Measurements from ENCODE around the gene CTNNB1.

DNA sequence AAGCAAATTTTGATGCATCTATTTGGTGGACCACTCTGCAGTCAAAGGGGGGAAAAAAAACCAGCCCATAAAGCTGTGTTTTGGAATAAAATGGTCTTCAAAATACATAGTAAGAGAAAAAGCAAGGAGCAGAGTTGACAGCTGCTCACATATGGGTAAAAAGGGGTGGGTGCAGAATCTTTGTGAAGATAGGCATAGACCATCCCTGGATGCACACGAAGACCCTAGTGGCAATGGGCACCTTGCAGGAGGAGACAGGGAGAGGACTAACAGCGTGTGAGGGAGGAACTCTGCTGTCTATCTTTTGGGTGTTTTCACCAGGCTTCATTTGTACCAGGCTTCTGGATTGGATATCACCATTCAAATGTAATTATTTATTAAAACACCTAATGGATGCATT, 43.9 kb downstream of the CTNNB1 start:
- TF ChIP-seq, protein P1, sequence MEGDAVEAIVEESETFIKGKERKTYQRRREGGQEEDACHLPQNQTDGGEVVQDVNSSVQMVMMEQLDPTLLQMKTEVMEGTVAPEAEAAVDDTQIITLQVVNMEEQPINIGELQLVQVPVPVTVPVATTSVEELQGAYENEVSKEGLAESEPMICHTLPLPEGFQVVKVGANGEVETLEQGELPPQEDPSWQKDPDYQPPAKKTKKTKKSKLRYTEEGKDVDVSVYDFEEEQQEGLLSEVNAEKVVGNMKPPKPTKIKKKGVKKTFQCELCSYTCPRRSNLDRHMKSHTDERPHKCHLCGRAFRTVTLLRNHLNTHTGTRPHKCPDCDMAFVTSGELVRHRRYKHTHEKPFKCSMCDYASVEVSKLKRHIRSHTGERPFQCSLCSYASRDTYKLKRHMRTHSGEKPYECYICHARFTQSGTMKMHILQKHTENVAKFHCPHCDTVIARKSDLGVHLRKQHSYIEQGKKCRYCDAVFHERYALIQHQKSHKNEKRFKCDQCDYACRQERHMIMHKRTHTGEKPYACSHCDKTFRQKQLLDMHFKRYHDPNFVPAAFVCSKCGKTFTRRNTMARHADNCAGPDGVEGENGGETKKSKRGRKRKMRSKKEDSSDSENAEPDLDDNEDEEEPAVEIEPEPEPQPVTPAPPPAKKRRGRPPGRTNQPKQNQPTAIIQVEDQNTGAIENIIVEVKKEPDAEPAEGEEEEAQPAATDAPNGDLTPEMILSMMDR (optimal IDR thresholded peaks at IDR 0.05 in 1 of 3, IDR thresholded peaks at IDR 0.05 in 1 of 3, conservative IDR thresholded peaks at IDR 0.05 in 1 of 3; ENCODE audit: extremely low read depth in 1 of 3, insufficient read depth in 2 of 3, low read length in 3 of 3) = no peak
- TF ChIP-seq EZH2 (IDR thresholded peaks at IDR 0.05; ENCODE audit: low read length) = no peak

All from keratinocyte (primary cell).